Measurements from ENCODE around the gene FBXO33.

DNA sequence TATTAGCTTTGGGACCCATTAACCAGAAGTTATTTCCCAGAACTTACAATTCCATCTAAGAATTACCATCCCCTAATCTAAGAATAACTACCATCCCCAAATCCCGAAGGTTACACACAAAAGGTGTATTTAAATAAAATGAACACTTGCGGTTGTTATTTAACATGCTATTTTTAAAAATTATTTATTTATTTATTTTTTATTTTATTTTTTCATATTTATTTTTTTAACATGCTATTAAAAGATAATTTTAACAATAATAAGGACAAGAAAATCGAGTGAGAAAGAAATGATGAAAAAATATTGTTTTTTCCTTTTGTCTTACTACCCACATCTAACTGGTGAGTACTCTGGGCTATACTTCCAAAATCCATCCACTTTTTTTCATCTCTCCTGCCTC is 6.3 kb downstream of the FBXO33 start:
- no peak for TF ChIP-seq POLR2A (IDR thresholded peaks at IDR 0.05)
- no peak for TF ChIP-seq CTCF (IDR thresholded peaks at IDR 0.05)
